Astrocyte (in vitro differentiated cells and primary cell): ENCODE results near the gene MAP7.
"Not testable (repeated sequence)": the region's sequence is repeated elsewhere in the genome, so short reads cannot be mapped to it uniquely, and the experiment has no call there.

ENCODE experiments used
- EZH2 ChIP-seq: IDR thresholded peaks from 2 replicates; pipeline ENCODE4 v1.6.1; 2012; ENCODE audit warnings: mild to moderate bottlenecking, low read length, inconsistent platforms; ENCODE audit not compliant: insufficient read depth
- TF ChIP-seq, protein P1 (sequence below): IDR thresholded peaks from 2 replicates; pipeline ENCODE4 v1.5.1; 2011; ENCODE audit warnings: low read depth, mild to moderate bottlenecking, inconsistent platforms, low read length, moderate library complexity; ENCODE audit not compliant: insufficient read depth

GRCh38 chr6:136401236-136401635 lies 149.0 kb downstream of the MAP7 start:
- TF ChIP-seq, protein P1, sequence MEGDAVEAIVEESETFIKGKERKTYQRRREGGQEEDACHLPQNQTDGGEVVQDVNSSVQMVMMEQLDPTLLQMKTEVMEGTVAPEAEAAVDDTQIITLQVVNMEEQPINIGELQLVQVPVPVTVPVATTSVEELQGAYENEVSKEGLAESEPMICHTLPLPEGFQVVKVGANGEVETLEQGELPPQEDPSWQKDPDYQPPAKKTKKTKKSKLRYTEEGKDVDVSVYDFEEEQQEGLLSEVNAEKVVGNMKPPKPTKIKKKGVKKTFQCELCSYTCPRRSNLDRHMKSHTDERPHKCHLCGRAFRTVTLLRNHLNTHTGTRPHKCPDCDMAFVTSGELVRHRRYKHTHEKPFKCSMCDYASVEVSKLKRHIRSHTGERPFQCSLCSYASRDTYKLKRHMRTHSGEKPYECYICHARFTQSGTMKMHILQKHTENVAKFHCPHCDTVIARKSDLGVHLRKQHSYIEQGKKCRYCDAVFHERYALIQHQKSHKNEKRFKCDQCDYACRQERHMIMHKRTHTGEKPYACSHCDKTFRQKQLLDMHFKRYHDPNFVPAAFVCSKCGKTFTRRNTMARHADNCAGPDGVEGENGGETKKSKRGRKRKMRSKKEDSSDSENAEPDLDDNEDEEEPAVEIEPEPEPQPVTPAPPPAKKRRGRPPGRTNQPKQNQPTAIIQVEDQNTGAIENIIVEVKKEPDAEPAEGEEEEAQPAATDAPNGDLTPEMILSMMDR = not testable (repeated sequence)
- not testable (repeated sequence) for TF ChIP-seq EZH2
